ENCODE data around the gene ZNF286A.
"Not testable (repeated sequence)": the region's sequence is repeated elsewhere in the genome, so short reads cannot be mapped to it uniquely, and the experiment has no call there.

The ZNF286A gene

GRCh38 chr17:15699413-15699924 is at the start of gene ZNF286A:
Gene ZNF286A (plus strand): TSS chr17:15699752. CDS start chr17:15700330, 578 bp downstream.
- not testable (repeated sequence) for H3K27me3 ChIP-seq (ENCODE audit: control insufficient read depth, insufficient read depth, low read length); H3K9me3 ChIP-seq (ENCODE audit: control insufficient read depth, insufficient read depth, low read length); H3K4me1 ChIP-seq (ENCODE audit: control insufficient read depth, insufficient read depth, low read length); H3K27ac ChIP-seq (ENCODE audit: low read depth, low read length)
- peak within 1 kb of the TSS; percentile 69 for H3K9ac ChIP-seq (ENCODE audit: low read depth, low read length)
- peaks cover 19% of the 10 kb centered on the region for H3K36me3 ChIP-seq (ENCODE audit: control insufficient read depth, insufficient read depth, low read length)
- peak within 1 kb of the TSS; percentile 75 for H3K4me3 ChIP-seq (ENCODE audit: low read depth, low read length)

GRCh38 chr17:15649861-15650421 is 49.6 kb upstream of the ZNF286A start:
- H3K27me3 ChIP-seq (ENCODE audit: control insufficient read depth, insufficient read depth, low read length) = no peaks in the 10 kb centered on the region
- H3K4me1 ChIP-seq (ENCODE audit: control insufficient read depth, insufficient read depth, low read length) = peaks cover 33% of the 10 kb centered on the region
- H3K9me3 ChIP-seq (ENCODE audit: control insufficient read depth, insufficient read depth, low read length) = no peaks in the 10 kb centered on the region
- no peak overlapping the region for H3K9ac ChIP-seq (ENCODE audit: low read depth, low read length)
- peak overlapping the region; percentile 7; the same call in 1 of the 2 replicates for H3K4me3 ChIP-seq (ENCODE audit: low read depth, low read length)
- no peak overlapping the region for H3K27ac ChIP-seq (ENCODE audit: low read depth, low read length)
- no peaks in the 10 kb centered on the region for H3K36me3 ChIP-seq (ENCODE audit: control insufficient read depth, insufficient read depth, low read length)

DNA sequence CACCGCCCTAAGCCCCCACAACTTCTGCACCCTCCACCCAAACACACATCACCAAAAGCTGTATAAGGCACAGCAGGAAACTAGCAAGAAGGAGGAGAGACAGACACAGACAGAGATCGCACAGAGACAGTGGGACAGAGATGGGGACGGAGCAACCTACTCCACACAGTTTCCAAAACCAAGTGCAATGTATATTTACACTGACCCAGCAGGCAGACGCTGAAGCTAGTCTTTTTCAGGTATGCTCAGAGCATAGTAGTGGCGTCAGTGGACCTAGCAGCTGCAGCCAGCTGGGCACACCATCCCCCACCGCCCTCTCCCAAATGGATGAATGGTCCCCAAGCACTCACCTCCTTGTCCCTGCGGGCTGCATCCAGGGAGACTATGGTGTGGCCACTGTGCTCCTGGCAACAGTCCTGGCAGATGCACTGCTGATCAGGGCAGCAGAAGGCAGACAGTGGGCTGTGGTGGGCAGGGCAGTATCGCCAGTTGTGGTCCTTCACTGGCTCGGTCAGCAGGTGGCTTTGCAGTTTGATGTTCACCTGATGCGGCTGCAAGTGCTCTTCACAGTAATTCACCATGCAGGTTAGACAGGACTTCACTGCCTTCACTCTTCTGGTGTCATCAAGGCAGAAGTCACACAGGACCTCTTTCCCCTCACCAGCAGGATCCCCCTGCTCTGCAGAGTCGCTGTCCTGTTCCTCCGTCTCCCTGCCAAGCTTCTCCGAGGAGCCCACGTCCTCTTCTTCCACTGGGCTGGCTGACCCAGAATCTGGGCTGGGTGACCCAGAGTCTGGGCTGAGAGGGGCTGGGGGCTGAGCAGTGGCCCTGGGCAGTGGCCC is 48.6 kb upstream of the ZNF286A start:
- Histone ChIP-seq H3K4me1 (ENCODE audit: control insufficient read depth, insufficient read depth, low read length) (peaks cover 31% of the 10 kb centered on the region), H3K9ac (ENCODE audit: low read depth, low read length) (peak overlapping the region; percentile 4; the same call in 1 of the 2 replicates), H3K27me3 (ENCODE audit: control insufficient read depth, insufficient read depth, low read length) (no peaks in the 10 kb centered on the region), H3K9me3 (ENCODE audit: control insufficient read depth, insufficient read depth, low read length) (no peaks in the 10 kb centered on the region), H3K4me3 (ENCODE audit: low read depth, low read length) (peak overlapping the region; percentile 6; the same call in 1 of the 2 replicates), H3K27ac (ENCODE audit: low read depth, low read length) (no peak overlapping the region), H3K36me3 (ENCODE audit: control insufficient read depth, insufficient read depth, low read length) (no peaks in the 10 kb centered on the region)

- Histone ChIP-seq H3K36me3 (ENCODE audit: control insufficient read depth, insufficient read depth, low read length) (no peaks in the 10 kb centered on the region), H3K27me3 (ENCODE audit: control insufficient read depth, insufficient read depth, low read length) (no peaks in the 10 kb centered on the region), H3K27ac (ENCODE audit: low read depth, low read length) (no peak overlapping the region), H3K4me3 (ENCODE audit: low read depth, low read length) (peak overlapping the region; percentile 6; the same call in 1 of the 2 replicates), H3K4me1 (ENCODE audit: control insufficient read depth, insufficient read depth, low read length) (peaks cover 30% of the 10 kb centered on the region), H3K9me3 (ENCODE audit: control insufficient read depth, insufficient read depth, low read length) (no peaks in the 10 kb centered on the region), H3K9ac (ENCODE audit: low read depth, low read length) (no peak overlapping the region)
These were observed 47.9 kb upstream of the ZNF286A start for GRCh38 chr17:15651583-15652110.

GRCh38 chr17:15652960-15653359 is 46.6 kb upstream of the ZNF286A start:
- no peak overlapping the region for H3K4me3 ChIP-seq (ENCODE audit: low read depth, low read length)
- peaks cover 4% of the 10 kb centered on the region; the same call in 1 of the 2 replicates for H3K36me3 ChIP-seq (ENCODE audit: control insufficient read depth, insufficient read depth, low read length)
- H3K9ac ChIP-seq (ENCODE audit: low read depth, low read length) = no peak overlapping the region
- no peaks in the 10 kb centered on the region for H3K27me3 ChIP-seq (ENCODE audit: control insufficient read depth, insufficient read depth, low read length)
- no peaks in the 10 kb centered on the region for H3K9me3 ChIP-seq (ENCODE audit: control insufficient read depth, insufficient read depth, low read length)
- H3K4me1 ChIP-seq (ENCODE audit: control insufficient read depth, insufficient read depth, low read length) = peaks cover 30% of the 10 kb centered on the region
- H3K27ac ChIP-seq (ENCODE audit: low read depth, low read length) = no peak overlapping the region

DNA sequence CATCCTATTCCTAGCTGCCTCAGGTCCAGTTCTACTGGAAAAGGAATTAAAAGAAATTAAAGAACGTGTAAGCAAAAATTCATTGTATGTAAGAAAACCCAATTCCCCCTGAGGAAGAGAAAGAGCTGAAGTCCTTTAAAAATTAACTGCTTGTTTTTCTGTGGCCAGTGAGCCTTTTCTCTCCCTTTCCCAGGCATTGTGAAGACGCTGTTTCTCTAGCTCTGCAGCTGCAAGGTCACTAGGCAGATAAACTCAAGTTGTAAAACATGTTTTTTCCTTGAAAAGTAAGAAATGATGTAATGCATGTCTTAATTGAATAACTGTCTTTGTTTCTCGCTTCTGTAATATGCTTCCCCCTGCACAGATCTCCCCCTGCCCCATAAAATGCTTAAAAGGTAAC is 45.2 kb upstream of the ZNF286A start:
- H3K36me3 ChIP-seq (ENCODE audit: control insufficient read depth, insufficient read depth, low read length); H3K27me3 ChIP-seq (ENCODE audit: control insufficient read depth, insufficient read depth, low read length); H3K9me3 ChIP-seq (ENCODE audit: control insufficient read depth, insufficient read depth, low read length); H3K4me3 ChIP-seq (ENCODE audit: low read depth, low read length): not testable (repeated sequence)
- H3K27ac ChIP-seq (ENCODE audit: low read depth, low read length) = peak overlapping the region; percentile 22
- 0 out of 2 replicates have a peak overlapping the region, but pooled peaks have one; percentile 9 for H3K9ac ChIP-seq (ENCODE audit: low read depth, low read length)
- peaks cover 30% of the 10 kb centered on the region for H3K4me1 ChIP-seq (ENCODE audit: control insufficient read depth, insufficient read depth, low read length)

DNA sequence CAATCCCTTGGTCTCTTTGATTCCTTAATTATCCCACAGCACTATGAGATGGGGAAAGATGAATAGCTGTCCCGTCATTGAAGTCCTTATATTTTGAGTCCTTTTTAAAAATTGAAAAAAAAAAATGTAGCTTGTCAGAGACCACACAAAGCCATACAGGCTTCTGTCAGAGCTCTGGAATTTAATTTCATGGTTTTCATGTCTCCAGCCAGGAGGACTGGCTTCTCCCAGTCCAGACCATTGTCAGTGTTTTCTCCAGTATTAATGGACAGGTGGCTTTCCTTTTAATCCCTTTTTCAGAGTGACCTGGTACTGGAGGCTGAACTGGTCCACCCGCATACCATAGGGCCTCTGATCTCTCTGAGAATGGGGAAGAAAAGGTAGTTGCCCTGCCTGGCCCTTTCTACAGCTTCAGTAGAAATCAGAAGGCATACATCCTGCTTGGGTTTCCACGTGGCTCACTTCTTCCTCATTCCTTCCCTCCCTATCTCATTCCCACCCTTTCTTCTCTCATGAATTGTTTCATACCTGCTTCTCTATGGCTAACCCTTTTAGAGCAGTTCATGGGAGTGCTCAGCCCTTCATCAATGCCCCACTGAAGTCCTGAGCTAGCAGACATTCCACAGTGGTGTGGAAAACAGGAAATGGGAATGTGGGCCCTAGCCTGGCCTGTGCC is 44.5 kb upstream of the ZNF286A start:
- no peak overlapping the region for H3K4me3 ChIP-seq (ENCODE audit: low read depth, low read length)
- H3K27me3 ChIP-seq (ENCODE audit: control insufficient read depth, insufficient read depth, low read length) = no peaks in the 10 kb centered on the region
- peaks cover 30% of the 10 kb centered on the region for H3K4me1 ChIP-seq (ENCODE audit: control insufficient read depth, insufficient read depth, low read length)
- H3K27ac ChIP-seq (ENCODE audit: low read depth, low read length) = no peak overlapping the region
- H3K9ac ChIP-seq (ENCODE audit: low read depth, low read length) = no peak overlapping the region
- peaks cover 4% of the 10 kb centered on the region; the same call in 1 of the 2 replicates for H3K36me3 ChIP-seq (ENCODE audit: control insufficient read depth, insufficient read depth, low read length)
- no peaks in the 10 kb centered on the region for H3K9me3 ChIP-seq (ENCODE audit: control insufficient read depth, insufficient read depth, low read length)

DNA sequence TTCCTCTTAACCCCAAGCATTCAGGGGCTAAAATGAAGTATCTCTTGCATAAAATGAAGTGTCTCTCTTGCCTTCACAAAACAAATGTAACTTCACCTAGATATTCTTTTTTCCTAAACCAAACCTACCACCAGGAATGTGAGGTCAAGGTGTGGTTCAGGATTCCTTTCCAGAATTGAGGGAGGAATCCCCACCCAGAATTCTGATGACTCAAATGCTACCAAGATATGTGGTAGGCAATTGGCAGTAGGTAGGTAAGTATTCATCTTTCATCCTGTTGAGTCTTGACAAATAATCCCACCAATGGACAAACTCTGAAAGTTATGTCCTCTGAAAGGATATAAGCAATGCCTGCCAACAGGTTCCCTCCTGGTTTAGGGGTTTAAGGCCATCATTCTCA is 41.7 kb upstream of the ZNF286A start:
- H3K4me3 ChIP-seq (ENCODE audit: low read depth, low read length) = no peak overlapping the region
- H3K36me3 ChIP-seq (ENCODE audit: control insufficient read depth, insufficient read depth, low read length) = peaks cover 10% of the 10 kb centered on the region; the same call in 1 of the 2 replicates
- no peaks in the 10 kb centered on the region for H3K27me3 ChIP-seq (ENCODE audit: control insufficient read depth, insufficient read depth, low read length)
- no peaks in the 10 kb centered on the region for H3K9me3 ChIP-seq (ENCODE audit: control insufficient read depth, insufficient read depth, low read length)
- no peak overlapping the region for H3K27ac ChIP-seq (ENCODE audit: low read depth, low read length)
- H3K9ac ChIP-seq (ENCODE audit: low read depth, low read length) = no peak overlapping the region
- H3K4me1 ChIP-seq (ENCODE audit: control insufficient read depth, insufficient read depth, low read length) = peaks cover 25% of the 10 kb centered on the region

- Histone ChIP-seq H3K27ac (ENCODE audit: low read depth, low read length) (no peak overlapping the region), H3K4me1 (ENCODE audit: control insufficient read depth, insufficient read depth, low read length) (peaks cover 25% of the 10 kb centered on the region), H3K9me3 (ENCODE audit: control insufficient read depth, insufficient read depth, low read length) (no peaks in the 10 kb centered on the region), H3K27me3 (ENCODE audit: control insufficient read depth, insufficient read depth, low read length) (no peaks in the 10 kb centered on the region), H3K9ac (ENCODE audit: low read depth, low read length) (no peak overlapping the region), H3K4me3 (ENCODE audit: low read depth, low read length) (no peak overlapping the region), H3K36me3 (ENCODE audit: control insufficient read depth, insufficient read depth, low read length) (peaks cover 12% of the 10 kb centered on the region; the same call in 1 of the 2 replicates)
These were observed 41.3 kb upstream of the ZNF286A start for GRCh38 chr17:15658296-15658695.

DNA sequence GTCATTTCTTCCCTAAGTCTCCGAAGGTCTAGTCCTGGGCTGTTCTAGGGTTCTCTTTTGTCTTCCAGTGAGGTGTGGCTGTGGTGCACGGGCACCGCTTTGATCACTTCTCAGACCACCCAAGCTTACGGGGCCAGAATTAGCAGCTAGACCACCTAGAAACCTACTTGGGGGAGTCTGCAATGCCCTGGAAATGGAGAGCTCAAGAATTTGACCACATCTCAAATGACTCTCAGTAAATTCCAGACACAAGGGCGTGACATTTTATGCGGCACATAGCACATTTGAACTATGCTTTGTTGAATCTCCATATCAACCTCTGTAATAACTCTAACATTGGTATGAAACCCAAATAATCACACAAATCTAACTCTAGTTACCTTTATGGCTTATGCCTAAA is 40.3 kb upstream of the ZNF286A start:
- Histone ChIP-seq H3K36me3 (ENCODE audit: control insufficient read depth, insufficient read depth, low read length) (peaks cover 20% of the 10 kb centered on the region), H3K4me1 (ENCODE audit: control insufficient read depth, insufficient read depth, low read length) (peaks cover 19% of the 10 kb centered on the region)

More for the DNA sequence above, 40.3 kb upstream of the ZNF286A start:
- Histone ChIP-seq H3K9me3 (ENCODE audit: control insufficient read depth, insufficient read depth, low read length) (no peaks in the 10 kb centered on the region), H3K27me3 (ENCODE audit: control insufficient read depth, insufficient read depth, low read length) (no peaks in the 10 kb centered on the region), H3K9ac (ENCODE audit: low read depth, low read length) (no peak overlapping the region), H3K27ac (ENCODE audit: low read depth, low read length) (no peak overlapping the region), H3K4me3 (ENCODE audit: low read depth, low read length) (no peak overlapping the region)
